Ishikawa (cell line): ENCODE results near the gene ING5.

Experiments
- RAD21 ChIP-seq: IDR thresholded peaks from 2 replicates; pipeline ENCODE4 v1.6.1; 2012; ENCODE audit warnings: low read depth
- TF ChIP-seq, protein P1 (sequence below): IDR thresholded peaks from 2 replicates; pipeline ENCODE4 v1.6.1; 2012

DNA sequence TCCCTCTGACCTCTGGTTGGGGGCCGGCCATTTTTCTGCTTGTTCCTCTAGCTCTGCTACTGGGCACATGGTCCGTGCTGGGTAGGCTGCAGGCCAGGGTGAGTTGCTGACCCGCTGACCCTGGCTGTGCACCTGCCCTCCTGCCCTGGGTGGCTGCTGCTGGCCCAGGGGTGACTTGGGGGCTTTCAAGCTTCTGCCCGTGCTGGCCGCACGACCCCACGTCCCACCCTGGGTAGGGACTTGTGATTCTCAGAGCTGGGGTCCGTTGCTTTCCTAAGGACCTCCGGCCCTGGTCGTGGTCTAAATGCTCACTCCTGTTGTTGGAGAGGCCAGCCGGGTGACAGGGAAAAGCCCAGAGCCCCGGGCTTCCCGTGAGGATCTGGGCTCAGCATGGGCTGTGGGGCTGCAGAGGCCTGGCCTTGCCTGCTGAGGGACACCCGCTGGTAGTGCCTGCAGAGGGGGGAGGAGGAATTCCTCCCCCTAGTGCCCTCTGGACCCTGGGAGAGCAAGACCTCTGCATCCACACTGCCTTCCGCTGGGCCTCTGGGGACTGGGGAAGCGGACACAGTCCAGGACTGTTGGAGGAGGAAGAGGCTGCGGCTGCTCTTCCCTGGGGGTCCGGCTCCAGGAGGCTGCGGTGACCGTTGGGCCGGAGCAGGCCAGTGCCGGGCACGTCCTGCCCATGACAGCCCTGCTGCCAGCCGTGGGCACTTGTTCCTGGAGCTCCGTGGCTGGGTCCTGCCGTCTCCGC lies 68.5 kb downstream of the ING5 start:
- TF ChIP-seq, protein P1, sequence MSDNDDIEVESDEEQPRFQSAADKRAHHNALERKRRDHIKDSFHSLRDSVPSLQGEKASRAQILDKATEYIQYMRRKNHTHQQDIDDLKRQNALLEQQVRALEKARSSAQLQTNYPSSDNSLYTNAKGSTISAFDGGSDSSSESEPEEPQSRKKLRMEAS = no peak
- TF ChIP-seq RAD21 = no peak
